Natural killer cell treated with Interleukin-12 subunit alpha and Interleukin-12 subunit beta and Interleukin-15 and Interleukin-18, amount 100 ng/mL, for 72 hours (primary cell): ENCODE data around the gene PCDHGA7. TPM values are rescaled to one million over a fixed set of nuclear protein-coding genes. Genes with fewer than 3 reads are reported as not detected.

Experiments used
- total RNA-seq, 2 donors: library from RNA; stranded (reverse); gene quantifications; one replicate each; pipeline ENCODE4 v1.2.3, GENCODE V29; 2022

The PCDHGA7 gene
- total RNA-seq, 2 donors from 2014 or later, result 0.10 to 0.25 TPM

Other genes with a start within 250 kb of the PCDHGA7 start
- gene PCDHB5, start 247.5 kb upstream of the PCDHGA7 start, total RNA-seq, result not detected
- not detected for gene PCDHB6, start 232.7 kb upstream of the PCDHGA7 start, total RNA-seq
- not detected for gene PCDHB7, start 210.1 kb upstream of the PCDHGA7 start, total RNA-seq
- not detected for gene PCDHB8, start 205.0 kb upstream of the PCDHGA7 start, total RNA-seq
- not detected for gene PCDHB16, start 200.4 kb upstream of the PCDHGA7 start, total RNA-seq
- under 1 TPM in 1 of 2 donors, not detected in 1; 0.17 TPM for gene PCDHB9, start 195.6 kb upstream of the PCDHGA7 start, total RNA-seq
- gene PCDHB10, start 190.4 kb upstream of the PCDHGA7 start, total RNA-seq, result not detected
- not detected for gene PCDHB11, start 183.1 kb upstream of the PCDHGA7 start, total RNA-seq
- gene PCDHB12, start 174.0 kb upstream of the PCDHGA7 start, total RNA-seq, result not detected
- gene PCDHB13, start 168.8 kb upstream of the PCDHGA7 start, total RNA-seq, result under 1 TPM in 1 of 2 donors, not detected in 1; 0.10 TPM
- gene PCDHB14, start 159.4 kb upstream of the PCDHGA7 start, total RNA-seq, result not detected
- gene PCDHB15, start 137.3 kb upstream of the PCDHGA7 start, total RNA-seq, result not detected
- 1 to 10 TPM in 1 of 2 donors, under 1 TPM in 1; 0.67 to 2.2 TPM for gene SLC25A2, start 78.7 kb upstream of the PCDHGA7 start, total RNA-seq
- gene TAF7, start 62.0 kb upstream of the PCDHGA7 start, total RNA-seq, result 10 to 100 TPM; 52.5 to 63.5 TPM
- gene PCDHGA1, start 52.2 kb upstream of the PCDHGA7 start, total RNA-seq, result under 1 TPM in 1 of 2 donors, not detected in 1; 0.07 TPM
- not detected for gene PCDHGA2, start 44.0 kb upstream of the PCDHGA7 start, total RNA-seq
- gene PCDHGA3, start 38.9 kb upstream of the PCDHGA7 start, total RNA-seq, result not detected
- under 1 TPM; 0.12 to 0.17 TPM for gene PCDHGB1, start 32.6 kb upstream of the PCDHGA7 start, total RNA-seq
- gene PCDHGA4, start 27.7 kb upstream of the PCDHGA7 start, total RNA-seq, result under 1 TPM; 0.48 to 0.50 TPM
- gene PCDHGB2, start 22.7 kb upstream of the PCDHGA7 start, total RNA-seq, result under 1 TPM; 0.47 to 0.76 TPM
- gene PCDHGA5, start 18.6 kb upstream of the PCDHGA7 start, total RNA-seq, result under 1 TPM; 0.33 to 0.36 TPM
- gene PCDHGB3, start 12.5 kb upstream of the PCDHGA7 start, total RNA-seq, result under 1 TPM; 0.71 to 0.81 TPM
- under 1 TPM; 0.40 to 0.73 TPM for gene PCDHGA6, start 8.9 kb upstream of the PCDHGA7 start, total RNA-seq
- gene PCDHGB4, start 5.0 kb downstream of the PCDHGA7 start, total RNA-seq, result under 1 TPM; 0.29 to 0.39 TPM
- under 1 TPM; 0.19 to 0.20 TPM for gene PCDHGA8, start 9.9 kb downstream of the PCDHGA7 start, total RNA-seq
- 1 to 10 TPM; 1.7 to 2.8 TPM for gene PCDHGB5, start 15.2 kb downstream of the PCDHGA7 start, total RNA-seq
- under 1 TPM; 0.71 to 0.92 TPM for gene PCDHGA9, start 20.0 kb downstream of the PCDHGA7 start, total RNA-seq
- 1 to 10 TPM in 1 of 2 donors, under 1 TPM in 1; 0.89 to 1.1 TPM for gene PCDHGB6, start 25.3 kb downstream of the PCDHGA7 start, total RNA-seq
- gene PCDHGA10, start 30.2 kb downstream of the PCDHGA7 start, total RNA-seq, result 1 to 10 TPM in 1 of 2 donors, under 1 TPM in 1; 0.67 to 1.2 TPM
- under 1 TPM; 0.33 to 0.95 TPM for gene PCDHGB7, start 34.9 kb downstream of the PCDHGA7 start, total RNA-seq
- gene PCDHGA11, start 38.3 kb downstream of the PCDHGA7 start, total RNA-seq, result under 1 TPM; 0.33 to 0.55 TPM
- gene PCDHGA12, start 47.8 kb downstream of the PCDHGA7 start, total RNA-seq, result 1 to 10 TPM in 1 of 2 donors, under 1 TPM in 1; 0.69 to 1.4 TPM
- gene PCDHGC3, start 93.2 kb downstream of the PCDHGA7 start, total RNA-seq, result 1 to 10 TPM in 1 of 2 donors, under 1 TPM in 1; 0.33 to 1.8 TPM
- gene PCDHGC4, start 102.3 kb downstream of the PCDHGA7 start, total RNA-seq, result under 1 TPM in 1 of 2 donors, not detected in 1; 0.26 TPM
- gene PCDHGC5, start 106.3 kb downstream of the PCDHGA7 start, total RNA-seq, result under 1 TPM in 1 of 2 donors, not detected in 1; 0.17 TPM
- gene DIAPH1, start 236.3 kb downstream of the PCDHGA7 start, total RNA-seq, result 100 to 1,000 TPM; 280 to 289 TPM